ENCODE measurements around the gene ANKS6. TPM values are rescaled to one million over a fixed set of nuclear protein-coding genes. Genes with fewer than 3 reads are reported as not detected.

The ANKS6 gene
- total and polyA plus RNA-seq, 8 donors: 10.7 to 75.0 (median 19.5) TPM

DNA sequence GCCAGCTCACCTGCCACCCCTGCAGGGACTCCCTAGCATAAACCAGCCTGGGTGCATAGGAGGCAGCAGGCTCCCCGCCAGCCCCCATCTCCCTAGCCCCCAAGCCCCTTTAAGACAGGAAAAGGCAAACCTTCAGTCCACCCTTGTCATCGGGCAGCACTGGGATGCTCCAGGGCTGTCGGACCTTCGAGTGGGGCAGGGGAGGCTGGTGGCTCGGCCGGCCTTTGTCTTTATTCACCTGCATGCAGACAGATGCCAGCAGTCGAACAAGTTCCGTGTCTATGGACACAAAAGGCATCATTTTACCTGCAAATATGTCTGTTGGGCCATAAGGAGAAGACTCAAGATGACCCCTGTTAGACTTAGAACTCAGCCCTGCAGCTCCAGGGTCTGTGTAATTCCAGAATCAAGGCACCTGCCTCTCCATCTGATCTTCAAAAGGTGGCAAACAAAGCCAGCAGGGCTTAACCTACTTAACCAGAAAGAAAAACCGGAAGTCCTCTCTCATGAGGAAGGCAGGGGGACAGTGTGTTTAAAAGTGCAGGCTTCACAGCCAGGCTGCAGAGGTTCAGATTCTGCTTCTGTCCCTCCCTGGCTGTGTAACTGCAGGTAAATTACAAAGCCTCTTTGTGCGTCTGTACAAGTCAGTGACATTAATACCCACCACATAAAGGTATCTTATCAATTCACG is 16.2 kb downstream of the ANKS6 start:
- no peak for TF ChIP-seq POLR2AphosphoS5 (IDR thresholded peaks at IDR 0.05)
- TF ChIP-seq, protein P1, sequence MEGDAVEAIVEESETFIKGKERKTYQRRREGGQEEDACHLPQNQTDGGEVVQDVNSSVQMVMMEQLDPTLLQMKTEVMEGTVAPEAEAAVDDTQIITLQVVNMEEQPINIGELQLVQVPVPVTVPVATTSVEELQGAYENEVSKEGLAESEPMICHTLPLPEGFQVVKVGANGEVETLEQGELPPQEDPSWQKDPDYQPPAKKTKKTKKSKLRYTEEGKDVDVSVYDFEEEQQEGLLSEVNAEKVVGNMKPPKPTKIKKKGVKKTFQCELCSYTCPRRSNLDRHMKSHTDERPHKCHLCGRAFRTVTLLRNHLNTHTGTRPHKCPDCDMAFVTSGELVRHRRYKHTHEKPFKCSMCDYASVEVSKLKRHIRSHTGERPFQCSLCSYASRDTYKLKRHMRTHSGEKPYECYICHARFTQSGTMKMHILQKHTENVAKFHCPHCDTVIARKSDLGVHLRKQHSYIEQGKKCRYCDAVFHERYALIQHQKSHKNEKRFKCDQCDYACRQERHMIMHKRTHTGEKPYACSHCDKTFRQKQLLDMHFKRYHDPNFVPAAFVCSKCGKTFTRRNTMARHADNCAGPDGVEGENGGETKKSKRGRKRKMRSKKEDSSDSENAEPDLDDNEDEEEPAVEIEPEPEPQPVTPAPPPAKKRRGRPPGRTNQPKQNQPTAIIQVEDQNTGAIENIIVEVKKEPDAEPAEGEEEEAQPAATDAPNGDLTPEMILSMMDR (IDR thresholded peaks at IDR 0.05): no peak
- TF ChIP-seq POLR2A (IDR thresholded peaks at IDR 0.05): no peak

DNA sequence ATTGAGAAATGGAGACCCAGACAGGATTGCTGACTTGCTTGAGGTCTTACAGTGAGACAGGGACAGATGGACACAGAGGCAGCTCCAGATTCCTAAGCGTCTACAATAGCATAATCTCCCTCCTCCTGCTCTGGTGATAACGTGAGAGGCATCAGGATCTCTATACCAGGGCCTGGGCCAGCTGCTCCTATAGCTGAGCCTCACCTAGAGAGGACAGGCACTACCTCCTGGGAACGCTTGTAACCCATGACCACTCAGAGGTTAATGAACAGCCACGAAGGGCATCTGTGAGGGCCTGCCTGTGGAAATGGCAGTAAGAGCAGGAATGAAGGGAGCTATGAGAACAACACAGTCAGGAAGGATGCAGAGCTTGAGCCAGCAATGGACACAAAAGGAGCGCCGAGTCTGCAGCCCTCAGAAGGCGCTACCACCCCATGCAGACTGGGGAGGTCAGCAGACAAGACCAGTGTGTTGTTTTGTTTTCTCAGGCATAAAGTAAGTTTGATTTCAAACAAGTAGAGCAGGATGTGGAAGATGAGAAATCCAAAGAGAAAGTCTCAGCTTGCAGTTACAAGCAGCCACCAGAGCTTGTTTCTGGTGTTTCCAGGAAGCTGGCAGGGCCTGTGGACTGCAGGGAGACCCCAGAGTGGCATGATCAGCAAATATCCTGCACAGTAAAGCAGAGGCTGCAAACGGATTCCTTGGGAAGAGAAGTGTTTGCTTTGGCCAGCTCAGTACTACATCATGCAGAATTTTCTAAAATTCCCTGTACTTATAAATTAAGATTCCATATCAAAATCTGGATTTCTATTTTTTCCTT is 17.4 kb downstream of the ANKS6 start:
- intact Hi-C loops (cut with DNase I; ENCODE audit: low total_unique reads): loop anchor here (10.0 kb wide), 1 partner anchor 464 kb away; no protein-coding TSS in a partner anchor
- peak in 1 of 2 donors; percentile 53 for DNase-seq
- Histone ChIP-seq H3K27ac (peak overlapping the region in 1 of 5 donors; percentile 19), H3K4me1 (peaks cover 0 to 20% (median 6%) of the 10 kb centered on the region in 4 donors), H3K9me3 (no peaks in the 10 kb centered on the region), H3K4me3 (no peak overlapping the region), H3K27me3 (no peaks in the 10 kb centered on the region), H3K36me3 (peaks cover 14 to 76% (median 51%) of the 10 kb centered on the region in 4 donors)
- TF ChIP-seq POLR2AphosphoS5 (IDR thresholded peaks at IDR 0.05) (no peak), POLR2A (IDR thresholded peaks at IDR 0.05) (no peak), EP300 (IDR thresholded peaks at IDR 0.05) (no peak)
- TF ChIP-seq, protein P1 (IDR thresholded peaks at IDR 0.05): no peak
- 42 to 60% (median 54%) methylated on average over 8 of the region's 8 CpGs for WGBS, 5 donors

More for the DNA sequence above, 16.2 kb downstream of the ANKS6 start:
- peaks cover 0 to 20% (median 6%) of the 10 kb centered on the region in 4 donors for H3K4me1 ChIP-seq
- no peak for DNase-seq
- WGBS, 5 donors: 79 to 91% (median 84%) methylated on average over 10 to 11 of the region's 11 CpGs
- intact Hi-C loops (cut with DNase I; ENCODE audit: low total_unique reads): no loop called here
- H3K27me3 ChIP-seq: no peaks in the 10 kb centered on the region
- H3K27ac ChIP-seq: no peak overlapping the region
- H3K9me3 ChIP-seq: no peaks in the 10 kb centered on the region
- H3K36me3 ChIP-seq: peaks cover 11 to 83% (median 51%) of the 10 kb centered on the region in 4 donors
- H3K4me3 ChIP-seq: no peak overlapping the region

DNA sequence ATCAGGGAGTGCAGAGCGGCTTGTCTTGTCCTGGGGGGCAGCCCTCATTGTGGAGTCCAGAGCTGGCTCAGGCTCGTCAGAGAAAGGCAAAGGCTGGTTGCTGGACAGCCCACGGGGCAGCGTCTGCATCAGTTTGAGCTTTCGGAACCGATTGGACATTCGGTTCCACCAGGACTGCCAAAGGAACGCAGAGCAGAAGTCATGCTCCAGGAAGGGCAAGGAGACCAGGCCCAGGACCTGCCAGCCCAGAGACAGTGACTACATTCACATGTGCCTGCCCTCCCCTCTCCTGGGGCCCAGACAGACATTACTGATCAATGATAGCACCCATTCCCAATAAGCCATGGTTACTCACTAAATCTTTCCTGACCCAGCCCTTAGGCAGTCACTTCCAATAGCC is 18.1 kb downstream of the ANKS6 start:
- TF ChIP-seq POLR2A (IDR thresholded peaks at IDR 0.05): no peak
- WGBS, 5 donors: 94 to 97% (median 96%) methylated on average over 4 to 8 of the region's 8 CpGs
- Histone ChIP-seq H3K27ac (no peak overlapping the region), H3K4me3 (no peak overlapping the region), H3K4me1 (peaks cover 0 to 20% (median 6%) of the 10 kb centered on the region in 4 donors), H3K27me3 (no peaks in the 10 kb centered on the region), H3K36me3 (peaks cover 21 to 76% (median 52%) of the 10 kb centered on the region in 4 donors), H3K9me3 (no peaks in the 10 kb centered on the region)
- DNase-seq: no peak
- intact Hi-C loops (cut with DNase I; ENCODE audit: low total_unique reads): loop anchor here (10.0 kb wide), 1 partner anchor 463 kb away; no protein-coding TSS in a partner anchor

DNA sequence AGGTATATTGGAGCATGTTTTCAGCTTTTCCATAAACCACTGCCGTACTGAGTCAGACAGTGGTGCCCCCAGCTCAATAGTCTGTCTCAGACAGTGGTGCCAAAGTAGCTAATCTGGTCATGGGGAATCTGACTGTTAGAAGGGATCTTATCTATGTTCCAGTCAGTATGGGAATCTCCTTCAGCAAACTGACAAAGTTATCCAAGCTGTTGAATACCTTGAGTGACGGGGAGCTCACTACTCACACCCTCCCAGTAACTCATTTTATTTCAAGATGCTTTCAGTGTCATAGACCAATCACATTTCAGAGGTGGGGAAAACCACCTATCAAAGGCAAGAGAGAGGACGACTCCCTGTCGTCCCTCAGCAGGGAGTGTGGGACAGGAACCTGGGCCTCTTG is 18.7 kb downstream of the ANKS6 start:
- H3K4me1 ChIP-seq: peaks cover 0 to 16% (median 6%) of the 10 kb centered on the region in 4 donors
- H3K9me3 ChIP-seq: no peaks in the 10 kb centered on the region
- H3K36me3 ChIP-seq: peaks cover 23 to 76% (median 53%) of the 10 kb centered on the region in 4 donors
- no peak overlapping the region for H3K27ac ChIP-seq
- intact Hi-C loops (cut with DNase I; ENCODE audit: low total_unique reads): loop anchor here (10.0 kb wide), 1 partner anchor 463 kb away; no protein-coding TSS in a partner anchor
- H3K27me3 ChIP-seq: no peaks in the 10 kb centered on the region
- 87 to 99% (median 94%) methylated on average over 4 of the region's 4 CpGs for WGBS, 5 donors
- H3K4me3 ChIP-seq: no peak overlapping the region
- DNase-seq: no peak
- no peak for TF ChIP-seq EP300 (IDR thresholded peaks at IDR 0.05)
- no peak for TF ChIP-seq POLR2AphosphoS5 (IDR thresholded peaks at IDR 0.05)
- TF ChIP-seq, protein P1 (IDR thresholded peaks at IDR 0.05): no peak
- no peak for TF ChIP-seq POLR2A (IDR thresholded peaks at IDR 0.05)

All from stomach (tissue), 9 donors.